A673 (cell line): ENCODE measurements around the gene SLC25A25. TPM values are rescaled to one million over a fixed set of nuclear protein-coding genes. Genes with fewer than 3 reads are reported as not detected.
A peak's percentile ranks its signal among the peaks of the same experiment; 100 is the strongest.
"Not testable (repeated sequence)": the region's sequence is repeated elsewhere in the genome, so short reads cannot be mapped to it uniquely, and the experiment has no call there.

ENCODE experiments used
- BruUV-seq: library from RNA; stranded (reverse); fragments of 400-500 nt; replicated peaks from 2 replicates; lab custom pipeline; 2021; lab: Mats Ljungman, UMichigan
- CTCF ChIA-PET: fragments of 300-600 bp; sonication (Branson Sonifier 250); formaldehyde crosslinking; loops from one replicate; lab custom pipeline; 2022; ENCODE audit warnings: antibody characterized with exemption; lab: Charles Lee
- POLR2A ChIA-PET: fragments of 300-600 bp; sonication (Branson Sonifier 250); formaldehyde crosslinking; loops from one replicate; lab custom pipeline; 2022; ENCODE audit warnings: antibody characterized with exemption; ENCODE audit not compliant: low non-redundant PET; lab: Charles Lee
- DNase-seq: peaks from one replicate; pipeline ENCODE4 v3.0.0-alpha.2; 2015; ENCODE audit warnings: low spot score
- H3K27ac ChIP-seq: fragments of 200-600 bp; sonication (generic); 2 replicates; pipeline ENCODE4 v1.5.1; 2016; ENCODE audit warnings: mixed run types, low read depth, mild to moderate bottlenecking, mixed read lengths, antibody characterized with exemption, low read length; ENCODE audit not compliant: poor library complexity, severe bottlenecking
- H3K27me3 ChIP-seq: fragments of 200-600 bp; sonication (generic); replicated peaks from 2 replicates; pipeline ENCODE4 v1.6.1; 2017; ENCODE audit warnings: mixed run types, low read depth, mild to moderate bottlenecking, mixed read lengths, antibody characterized with exemption, low read length; ENCODE audit not compliant: insufficient read depth, poor library complexity
- H3K36me3 ChIP-seq: fragments of 200-600 bp; sonication (generic); 2 replicates; pipeline ENCODE4 v1.6.1; 2016; ENCODE audit warnings: mixed run types, mild to moderate bottlenecking, mixed read lengths, antibody characterized with exemption, low read length; ENCODE audit not compliant: insufficient read depth, poor library complexity, severe bottlenecking
- H3K4me1 ChIP-seq: fragments of 200-600 bp; sonication (generic); 2 replicates; pipeline ENCODE4 v1.6.1; 2017; ENCODE audit warnings: mixed run types, mild to moderate bottlenecking, mixed read lengths, antibody characterized with exemption, low read length; ENCODE audit not compliant: insufficient read depth, poor library complexity, severe bottlenecking
- H3K4me3 ChIP-seq: fragments of 200-600 bp; sonication (generic); 2 replicates; pipeline ENCODE4 v1.5.1; 2016; ENCODE audit warnings: low read depth, mixed run types, mild to moderate bottlenecking, mixed read lengths, low read length; ENCODE audit not compliant: poor library complexity, severe bottlenecking
- H3K9me3 ChIP-seq: fragments of 200-600 bp; sonication (generic); 2 replicates; pipeline ENCODE4 v1.6.1; 2016; ENCODE audit warnings: mixed run types, low read depth, mild to moderate bottlenecking, mixed read lengths, antibody characterized with exemption, low read length; ENCODE audit not compliant: poor library complexity, severe bottlenecking
- CTCF ChIP-seq: fragments of 300-800, 200-600 bp; sonication (generic); conservative IDR thresholded peaks from 2 replicates; pipeline ENCODE4 v1.5.1; 2017; ENCODE audit warnings: low read depth, mild to moderate bottlenecking, antibody characterized with exemption, low read length, moderate library complexity, mixed read lengths
- EZH2 ChIP-seq: fragments of 200-600 bp; sonication (generic); IDR thresholded peaks from 2 replicates; pipeline ENCODE4 v1.6.1; 2017; ENCODE audit warnings: borderline replicate concordance, low read depth, mild to moderate bottlenecking, mixed read lengths, antibody characterized with exemption, low read length; ENCODE audit not compliant: poor library complexity, severe bottlenecking
- intact Hi-C: fragments of 100-400 bp; cut with micrococcal nuclease; formaldehyde crosslinking; loops from one replicate; pipeline ENCODE4 v1.10.0; 2022; ENCODE audit not compliant: unreplicated experiment
- total RNA-seq: library from RNA; stranded (reverse); gene quantifications from 2 replicates; pipeline ENCODE4 v1.2.3, GENCODE V29; 2021

SLC25A25 gene
- total RNA-seq, 1 experiment from 2014 or later: 24.7 TPM

DNA sequence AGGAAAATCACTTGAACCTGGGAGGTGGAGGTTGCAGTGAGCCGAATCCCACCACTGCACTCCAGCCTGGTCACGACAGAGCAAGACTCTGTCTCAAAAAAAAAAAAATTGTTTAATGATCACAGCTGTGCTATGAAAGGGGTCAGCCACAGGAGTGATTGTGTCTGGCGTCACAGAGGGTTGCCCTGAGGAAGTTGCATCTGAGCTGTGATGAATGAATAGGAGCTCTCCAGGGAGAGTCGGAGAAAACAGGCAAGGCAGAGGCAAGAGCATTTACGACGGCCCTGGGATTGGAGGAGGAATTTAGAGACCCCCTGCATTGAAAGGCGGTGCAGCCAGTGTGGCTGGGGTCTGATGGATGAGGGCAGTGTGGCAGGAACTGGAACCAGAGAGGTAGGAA is 26.0 kb upstream of the SLC25A25 start:
- no peak for TF ChIP-seq CTCF
- no peak for TF ChIP-seq EZH2
- ChIA-PET CTCF (interaction anchor here (0.7 kb wide), 1 partner anchor 19 kb away, joined by 3 read pairs; no protein-coding TSS in a partner anchor), POLR2A (no interaction called here)
- H3K27me3 ChIP-seq: no peaks in the 10 kb centered on the region
- no peak for DNase-seq
- no peaks in the 10 kb centered on the region for H3K9me3 ChIP-seq
- H3K27ac ChIP-seq: no peak overlapping the region
- H3K4me3 ChIP-seq: no peak overlapping the region
- peaks cover 8% of the 10 kb centered on the region for H3K4me1 ChIP-seq
- no peaks in the 10 kb centered on the region for H3K36me3 ChIP-seq
- no TSS peak for BruUV-seq
- intact Hi-C loops: no loop called here

GRCh38 chr9:128043467-128043868 is 24.6 kb upstream of the SLC25A25 start:
- no peaks in the 10 kb centered on the region for H3K36me3 ChIP-seq
- H3K9me3 ChIP-seq: no peaks in the 10 kb centered on the region
- no peak overlapping the region for H3K27ac ChIP-seq
- no TSS peak for BruUV-seq
- H3K27me3 ChIP-seq: no peaks in the 10 kb centered on the region
- H3K4me1 ChIP-seq: peaks cover 8% of the 10 kb centered on the region
- CTCF ChIA-PET: no interaction called here
- intact Hi-C loops: no loop called here
- no peak overlapping the region for H3K4me3 ChIP-seq
- TF ChIP-seq EZH2 (no peak), CTCF (no peak)
- no peak for DNase-seq
- POLR2A ChIA-PET: no interaction called here

GRCh38 chr9:128045409-128045808 is 22.6 kb upstream of the SLC25A25 start:
- H3K27me3 ChIP-seq, DNase-seq, BruUV-seq, CTCF ChIA-PET, H3K9me3 ChIP-seq, intact Hi-C loops, POLR2A ChIA-PET, H3K4me3 ChIP-seq, H3K27ac ChIP-seq, H3K36me3 ChIP-seq: not testable (repeated sequence)
- H3K4me1 ChIP-seq: peaks cover 21% of the 10 kb centered on the region

GRCh38 chr9:128045831-128046230 is 22.2 kb upstream of the SLC25A25 start:
- Histone ChIP-seq H3K4me1 (peaks cover 25% of the 10 kb centered on the region), H3K27me3 (no peaks in the 10 kb centered on the region), H3K36me3 (no peaks in the 10 kb centered on the region), H3K9me3 (no peaks in the 10 kb centered on the region), H3K4me3 (no peak overlapping the region), H3K27ac (no peak overlapping the region)
- ChIA-PET CTCF (no interaction called here), POLR2A (interaction anchor here (0.5 kb wide), 1 partner anchor 27 kb away, joined by 7 read pairs; no protein-coding TSS in a partner anchor)
- no TSS peak for BruUV-seq
- intact Hi-C loops: no loop called here
- TF ChIP-seq EZH2 (no peak), CTCF (no peak)
- DNase-seq: peak; percentile 44
